Stomach smooth muscle (tissue), 2 donors: ENCODE data around the gene PLA2G2C.

ENCODE experiments used
- H3K27ac ChIP-seq: one replicate; pipeline ENCODE4 v1.7.0; 2013; ENCODE audit warnings: mild to moderate bottlenecking, low read length, inconsistent platforms
- H3K27me3 ChIP-seq, 2 donors: one replicate each; pipeline ENCODE4 v1.7.0; 2013; ENCODE audit warnings: low read length in 2 of 2; ENCODE audit not compliant: insufficient read depth in 2 of 2, control insufficient read depth in 1 of 2
- H3K36me3 ChIP-seq, 2 donors: one replicate each; pipeline ENCODE4 v1.7.0; 2013; ENCODE audit warnings: low read length in 2 of 2; ENCODE audit not compliant: control insufficient read depth in 2 of 2, insufficient read depth in 2 of 2
- H3K4me1 ChIP-seq: one replicate; pipeline ENCODE4 v1.7.0; 2013; ENCODE audit warnings: low read length; ENCODE audit not compliant: control insufficient read depth, insufficient read depth
- H3K4me3 ChIP-seq, 2 donors: one replicate each; pipeline ENCODE4 v1.7.0; 2013; ENCODE audit warnings: low read length in 2 of 2
- H3K9ac ChIP-seq, 2 donors: one replicate each; pipeline ENCODE4 v1.7.0; 2013; ENCODE audit warnings: low read length in 2 of 2, mild to moderate bottlenecking in 1 of 2
- H3K9me3 ChIP-seq, 2 donors: one replicate each; pipeline ENCODE4 v1.7.0; 2013; ENCODE audit warnings: low read length in 2 of 2; ENCODE audit not compliant: control insufficient read depth in 2 of 2
- donor health status: healthy.
- donor health status: Pancreatic carcinoma.

Gene PLA2G2C

GRCh38 chr1:20194224-20194623 lies 7.9 kb upstream of the PLA2G2C start:
- Histone ChIP-seq H3K36me3 (peaks cover 0 to 4% of the 10 kb centered on the region in 2 donors), H3K4me1 (peaks cover 24% of the 10 kb centered on the region), H3K9ac (no peak overlapping the region), H3K9me3 (no peaks in the 10 kb centered on the region), H3K27me3 (no peaks in the 10 kb centered on the region), H3K4me3 (no peak overlapping the region), H3K27ac (no peak overlapping the region)

- peak overlapping the region; percentile 46 for H3K27ac ChIP-seq
- H3K9me3 ChIP-seq = no peaks in the 10 kb centered on the region
- H3K4me3 ChIP-seq = no peak overlapping the region
- no peaks in the 10 kb centered on the region for H3K27me3 ChIP-seq
- H3K9ac ChIP-seq = no peak overlapping the region
- H3K4me1 ChIP-seq = peaks cover 32% of the 10 kb centered on the region
- H3K36me3 ChIP-seq = peaks cover 0 to 4% of the 10 kb centered on the region in 2 donors
Observed at GRCh38 chr1:20192871-20193411, 6.6 kb upstream of the PLA2G2C start.

GRCh38 chr1:20192364-20192763 lies 6.0 kb upstream of the PLA2G2C start:
- Histone ChIP-seq H3K9me3 (no peaks in the 10 kb centered on the region), H3K27me3 (no peaks in the 10 kb centered on the region), H3K4me3 (no peak overlapping the region), H3K9ac (no peak overlapping the region), H3K27ac (peak overlapping the region; percentile 46), H3K36me3 (peaks cover 0 to 4% of the 10 kb centered on the region in 2 donors), H3K4me1 (peaks cover 38% of the 10 kb centered on the region)

- Histone ChIP-seq H3K4me1 (peaks cover 47% of the 10 kb centered on the region), H3K9me3 (no peaks in the 10 kb centered on the region), H3K27me3 (peaks cover 0 to 2% of the 10 kb centered on the region in 2 donors), H3K27ac (peak overlapping the region; percentile 31), H3K9ac (no peak overlapping the region), H3K36me3 (peaks cover 0 to 4% of the 10 kb centered on the region in 2 donors), H3K4me3 (no peak overlapping the region)
Observed at GRCh38 chr1:20191266-20191825, 5.0 kb upstream of the PLA2G2C start.

GRCh38 chr1:20190256-20191160 lies 4.2 kb upstream of the PLA2G2C start:
- no peak overlapping the region for H3K27ac ChIP-seq
- H3K27me3 ChIP-seq = peaks cover 0 to 2% of the 10 kb centered on the region in 2 donors
- peaks cover 0 to 4% of the 10 kb centered on the region in 2 donors for H3K36me3 ChIP-seq
- H3K4me3 ChIP-seq = no peak overlapping the region
- H3K9me3 ChIP-seq = no peaks in the 10 kb centered on the region
- no peak overlapping the region for H3K9ac ChIP-seq
- peaks cover 51% of the 10 kb centered on the region for H3K4me1 ChIP-seq

- Histone ChIP-seq H3K27me3 (peaks cover 0 to 2% of the 10 kb centered on the region in 2 donors), H3K4me1 (peaks cover 54% of the 10 kb centered on the region), H3K27ac (no peak overlapping the region), H3K9ac (no peak overlapping the region), H3K9me3 (no peaks in the 10 kb centered on the region), H3K4me3 (no peak overlapping the region), H3K36me3 (peaks cover 0 to 4% of the 10 kb centered on the region in 2 donors)
Observed at GRCh38 chr1:20189664-20190063, 3.3 kb upstream of the PLA2G2C start.

- peak overlapping the region in 1 of 2 donors; percentile 79 for H3K4me3 ChIP-seq
- H3K27ac ChIP-seq = no peak overlapping the region
- H3K4me1 ChIP-seq = peaks cover 63% of the 10 kb centered on the region
- H3K27me3 ChIP-seq = peaks cover 0 to 2% of the 10 kb centered on the region in 2 donors
- no peak overlapping the region for H3K9ac ChIP-seq
- no peaks in the 10 kb centered on the region for H3K9me3 ChIP-seq
- peaks cover 0 to 4% of the 10 kb centered on the region in 2 donors for H3K36me3 ChIP-seq
Observed at GRCh38 chr1:20188455-20188817, 2.1 kb upstream of the PLA2G2C start.

GRCh38 chr1:20187813-20188454 lies 1.6 kb upstream of the PLA2G2C start:
- peaks cover 0 to 4% of the 10 kb centered on the region in 2 donors for H3K36me3 ChIP-seq
- peak overlapping the region; percentile 97 for H3K27ac ChIP-seq
- peak overlapping the region; percentile 78 to 79 for H3K4me3 ChIP-seq
- H3K9me3 ChIP-seq = no peaks in the 10 kb centered on the region
- H3K27me3 ChIP-seq = peaks cover 0 to 2% of the 10 kb centered on the region in 2 donors
- peak overlapping the region; percentile 91 to 94 for H3K9ac ChIP-seq
- H3K4me1 ChIP-seq = peaks cover 68% of the 10 kb centered on the region

GRCh38 chr1:20187103-20187812 lies 940 bp upstream of the PLA2G2C start:
- Histone ChIP-seq H3K4me3 (peak overlapping the region; percentile 78 to 79), H3K36me3 (peaks cover 0 to 4% of the 10 kb centered on the region in 2 donors), H3K9ac (peak overlapping the region; percentile 91 to 94), H3K27me3 (peaks cover 0 to 2% of the 10 kb centered on the region in 2 donors), H3K27ac (peak overlapping the region; percentile 97), H3K4me1 (peaks cover 66% of the 10 kb centered on the region), H3K9me3 (no peaks in the 10 kb centered on the region)
